Kidney capillary endothelial cell (primary cell): Measurements from ENCODE around the gene RPL9.
"Not testable (repeated sequence)": the region's sequence is repeated elsewhere in the genome, so short reads cannot be mapped to it uniquely, and the experiment has no call there.

ENCODE experiments used
- DNase-seq: peaks from one replicate; pipeline ENCODE4 v3.0.0-alpha.2; 2018; ENCODE audit warnings: low spot score

RPL9 gene

DNA sequence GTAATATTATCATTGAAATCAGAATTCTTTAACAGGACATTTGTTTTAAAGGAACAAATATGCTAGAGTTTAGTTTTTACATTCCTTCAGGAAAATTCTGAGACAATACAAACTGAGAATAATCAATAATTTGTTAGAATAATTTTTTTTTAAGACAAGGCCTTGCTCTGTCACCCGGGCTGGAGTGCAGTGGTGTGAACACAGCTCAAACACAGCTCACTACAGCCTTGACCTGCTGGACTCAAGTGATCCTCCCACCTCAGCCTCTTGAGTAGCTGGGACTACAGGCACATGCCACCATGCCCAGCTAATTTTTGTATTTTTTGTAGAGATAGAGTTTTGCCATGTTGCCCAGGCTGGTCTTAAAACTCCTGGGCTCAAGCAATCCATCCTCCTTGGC, 33.4 kb downstream of the RPL9 start:
- not testable (repeated sequence) for DNase-seq

DNA sequence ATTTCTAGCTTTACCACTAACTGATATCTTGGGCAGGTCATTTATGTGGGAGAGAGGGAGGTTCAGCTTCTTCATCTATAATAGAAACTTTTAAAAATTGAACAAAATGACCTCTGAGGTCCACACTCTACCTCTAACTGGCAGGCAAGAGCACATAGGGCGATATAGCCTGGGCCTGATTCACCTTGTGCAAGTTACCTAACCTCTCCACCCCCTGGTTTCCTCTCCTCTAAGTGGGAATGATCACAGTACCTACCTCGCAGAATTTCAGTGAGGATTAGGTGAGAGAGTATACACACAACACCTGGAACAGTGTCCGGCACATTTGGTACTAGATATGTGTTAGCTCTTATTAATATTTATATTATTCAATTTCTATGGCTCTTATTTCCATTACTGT, 36.5 kb downstream of the RPL9 start:
- no peak for DNase-seq

DNA sequence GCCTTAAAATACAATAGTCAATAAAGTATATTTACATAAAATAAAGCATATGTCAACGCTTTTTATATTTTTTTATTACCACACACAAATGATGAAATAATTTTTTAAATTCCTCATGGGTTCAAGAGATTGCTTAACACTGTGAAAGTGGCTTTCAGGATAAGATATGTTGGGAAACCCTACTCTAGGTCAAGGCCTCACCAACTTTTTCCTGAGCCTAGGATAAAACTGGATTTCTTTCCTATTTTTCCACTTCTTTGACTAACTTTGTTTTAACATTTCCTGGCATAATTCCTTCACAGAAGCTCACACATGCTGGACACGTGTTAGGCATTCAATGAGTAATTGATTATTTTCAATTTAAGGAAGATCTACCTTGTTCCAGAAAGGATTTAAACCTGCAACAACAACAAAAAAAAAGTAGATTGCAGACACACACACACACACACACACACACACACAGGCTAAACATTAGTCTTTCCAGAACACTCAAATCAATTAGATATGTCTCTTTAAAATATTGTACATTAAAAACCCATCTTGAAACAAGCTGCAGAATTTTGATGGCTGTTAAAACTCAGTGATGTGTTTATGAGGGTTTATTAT, 42.9 kb downstream of the RPL9 start:
- DNase-seq: no peak

DNA sequence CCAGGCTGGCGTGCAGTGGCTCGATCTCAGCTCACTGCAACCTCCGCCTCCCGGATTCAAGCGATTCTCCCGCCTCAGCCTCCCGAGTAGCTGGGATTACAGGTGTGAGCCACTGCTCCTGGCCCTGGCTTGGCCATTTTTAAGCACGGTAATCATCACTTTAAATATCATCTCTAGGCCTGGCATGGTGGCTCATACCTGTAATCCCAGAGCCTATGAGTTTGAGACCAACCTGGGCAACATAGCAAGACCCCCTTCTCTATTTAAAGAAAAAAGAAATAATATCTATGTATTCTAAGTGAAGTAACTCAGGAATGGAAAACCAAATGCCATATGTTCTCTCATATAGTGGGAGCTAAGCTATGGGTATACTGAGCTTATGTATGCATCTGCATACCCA, 47.2 kb downstream of the RPL9 start:
- DNase-seq: not testable (repeated sequence)

DNA sequence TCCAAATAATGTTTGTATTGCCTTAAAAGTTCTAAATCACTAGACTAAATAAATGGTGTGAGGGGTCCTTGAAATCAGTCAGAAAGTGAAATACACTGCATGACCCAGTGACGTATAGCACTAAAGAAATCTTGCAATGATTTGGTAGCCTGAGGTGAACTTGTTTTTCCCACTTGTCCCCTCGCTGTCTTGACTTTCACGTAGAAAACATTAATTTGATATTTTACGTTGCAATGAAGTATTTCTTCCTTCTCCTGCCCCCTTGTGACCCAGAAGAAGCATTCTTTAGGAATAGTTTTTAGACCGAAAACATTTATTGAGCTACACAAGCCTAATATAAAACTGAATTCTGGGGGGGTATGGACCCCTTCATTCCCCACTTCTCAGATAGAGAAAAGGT, 48.3 kb downstream of the RPL9 start:
- DNase-seq: no peak

DNA sequence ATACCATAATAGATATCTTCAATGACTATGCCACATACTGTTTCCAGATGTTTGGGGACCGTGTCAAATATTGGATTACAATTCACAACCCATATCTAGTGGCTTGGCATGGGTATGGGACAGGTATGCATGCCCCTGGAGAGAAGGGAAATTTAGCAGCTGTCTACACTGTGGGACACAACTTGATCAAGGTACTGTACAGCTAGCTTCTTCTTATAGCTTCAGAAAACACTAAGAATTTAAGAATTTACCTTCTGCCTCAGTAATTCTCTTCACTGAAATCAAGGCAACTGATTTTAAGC, 51.2 kb downstream of the RPL9 start:
- no peak for DNase-seq

DNA sequence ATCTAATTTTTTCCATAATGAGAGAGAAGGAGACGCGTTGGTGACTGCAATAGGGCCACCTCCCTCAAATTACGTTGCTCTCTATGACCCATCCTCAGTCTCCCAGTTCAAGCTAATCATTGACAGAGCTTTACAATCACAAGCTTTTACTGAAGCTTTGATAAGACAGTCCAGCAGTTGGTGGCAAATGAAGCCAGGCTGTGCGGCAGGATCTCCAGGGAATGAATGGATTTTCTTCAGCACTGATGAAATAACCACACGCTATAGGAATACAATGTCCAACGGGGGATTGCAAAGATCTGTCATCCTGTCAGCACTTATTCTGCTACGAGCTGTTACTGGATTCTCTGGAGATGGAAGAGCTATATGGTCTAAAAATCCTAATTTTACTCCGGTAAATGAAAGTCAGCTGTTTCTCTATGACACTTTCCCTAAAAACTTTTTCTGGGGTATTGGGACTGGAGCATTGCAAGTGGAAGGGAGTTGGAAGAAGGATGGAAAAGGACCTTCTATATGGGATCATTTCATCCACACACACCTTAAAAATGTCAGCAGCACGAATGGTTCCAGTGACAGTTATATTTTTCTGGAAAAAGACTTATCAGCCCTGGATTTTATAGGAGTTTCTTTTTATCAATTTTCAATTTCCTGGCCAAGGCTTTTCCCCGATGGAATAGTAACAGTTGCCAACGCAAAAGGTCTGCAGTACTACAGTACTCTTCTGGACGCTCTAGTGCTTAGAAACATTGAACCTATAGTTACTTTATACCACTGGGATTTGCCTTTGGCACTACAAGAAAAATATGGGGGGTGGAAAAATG, 51.7 kb downstream of the RPL9 start, which contains the start of gene KLB:
Gene KLB, plus strand, starts transcription at position 168 of the 821 bp plus-strand sequence. Its CDS starts 20 bp downstream, at position 188.
- DNase-seq: no peak
